H1 (cell line): ENCODE measurements around the gene PDE4D. TPM values are rescaled to one million over a fixed set of nuclear protein-coding genes. Genes with fewer than 3 reads are reported as not detected.

Experiments
- CEBPB ChIP-seq: IDR thresholded peaks from 2 replicates; pipeline ENCODE4 v1.6.1; 2012; ENCODE audit warnings: low read depth, low read length
- JUN ChIP-seq: IDR thresholded peaks from 2 replicates; pipeline ENCODE4 v1.6.1; 2011; ENCODE audit warnings: low read depth, mild to moderate bottlenecking, improper control_type of control experiment, low read length
- SIRT6 ChIP-seq: IDR thresholded peaks from one replicate; pipeline ENCODE4 v1.7.1; 2012; ENCODE audit warnings: low read length, inconsistent platforms
- TAF7 ChIP-seq: optimal IDR thresholded peaks from 2 replicates; pipeline ENCODE3; 2011; ENCODE audit warnings: low read depth, mild to moderate bottlenecking, inconsistent platforms, low read length, moderate library complexity, borderline replicate concordance
- ZNF274 ChIP-seq: IDR thresholded peaks from 2 replicates; pipeline ENCODE4 v1.7.0; 2012; ENCODE audit warnings: low read length, borderline replicate concordance; ENCODE audit errors: extremely low read depth
- polyA plus RNA-seq, 7 experiments: library from polyadenylated mRNA; depleted of rRNA in 3 of 7; stranded (reverse) in 5 of 7; unstranded in 2 of 7; fragments of >200 nt in 5 of 7; fragments of 200-250 nt in 2 of 7; gene quantifications; 1 replicate in 5 of 7; 2 replicates in 1 of 7; 4 replicates in 1 of 7; pipeline versions ENCODE4 v1.2.1 to v1.2.3, GENCODE V29; 2011 to 2013; ENCODE audit warnings: missing spikeins in 2 of 7, mixed read lengths in 2 of 7
- total RNA-seq: library from RNA; stranded (reverse); fragmentation: NEBNext Ultra II Directional; extraction: Animal tissue kit (Norgen Biotek cat#: 25700); gene quantifications from 2 replicates; pipeline ENCODE4 v1.2.1, GENCODE V29; 2021

Gene PDE4D
- total and polyA plus RNA-seq, 2 of the 8 experiments (the other 6 are each of a cell fraction or from before 2014, with no cell fraction given), result 2.3 to 3.7 TPM

DNA sequence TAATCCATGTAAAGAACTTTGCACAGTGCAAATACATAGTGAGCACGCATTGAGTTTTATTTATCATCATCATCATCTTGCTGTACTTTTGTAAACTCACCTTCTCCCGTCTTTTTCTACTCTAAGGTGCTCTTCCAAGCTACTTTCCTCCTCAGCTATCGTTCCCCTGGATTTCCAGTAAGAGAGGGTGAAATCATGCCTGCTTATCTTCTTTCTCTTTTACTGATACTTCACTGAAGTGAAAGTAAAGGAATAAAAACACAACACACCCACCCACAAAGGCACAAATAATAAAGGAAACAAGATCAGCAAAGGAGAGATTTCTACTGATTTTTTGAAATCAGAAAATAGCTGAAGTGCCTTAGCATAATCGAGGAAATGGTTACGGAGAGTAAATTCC lies 800.8 kb downstream of the PDE4D start (continued):
- TF ChIP-seq ZNF274 (no peak), CEBPB (no peak), JUN (no peak), TAF7 (no peak), SIRT6 (no peak)
